ENCODE results near the gene THUMPD3. TPM values are rescaled to one million over a fixed set of nuclear protein-coding genes. Genes with fewer than 3 reads are reported as not detected.

Gene THUMPD3
- total RNA-seq (2021; fragmentation: NEBNext Ultra II Directional; extraction: Animal tissue kit (Norgen Biotek cat#: 25700)): 10 to 100 TPM; 46.3 to 59.2 (median 51.9) TPM
- long read RNA-seq, transcript THUMPD3-201 (10 exons, 3,961 nt): minor isoform, 6 of 39 reads
- long read RNA-seq, transcript THUMPD3-206 (10 exons, 2,877 nt): major isoform, 8 of 39 reads
- long read RNA-seq, partial matches to known transcripts: 9 of 39 reads
- long read RNA-seq, other reads (novel, unspliced or antisense): 14 of 39 reads

GRCh38 chr3:9362731-9363530 is at the start of gene THUMPD3:
THUMPD3 (plus strand) TSS chr3:9363054; CDS start chr3:9365069, 2,015 bp downstream.
- TF ChIP-seq, protein P1, sequence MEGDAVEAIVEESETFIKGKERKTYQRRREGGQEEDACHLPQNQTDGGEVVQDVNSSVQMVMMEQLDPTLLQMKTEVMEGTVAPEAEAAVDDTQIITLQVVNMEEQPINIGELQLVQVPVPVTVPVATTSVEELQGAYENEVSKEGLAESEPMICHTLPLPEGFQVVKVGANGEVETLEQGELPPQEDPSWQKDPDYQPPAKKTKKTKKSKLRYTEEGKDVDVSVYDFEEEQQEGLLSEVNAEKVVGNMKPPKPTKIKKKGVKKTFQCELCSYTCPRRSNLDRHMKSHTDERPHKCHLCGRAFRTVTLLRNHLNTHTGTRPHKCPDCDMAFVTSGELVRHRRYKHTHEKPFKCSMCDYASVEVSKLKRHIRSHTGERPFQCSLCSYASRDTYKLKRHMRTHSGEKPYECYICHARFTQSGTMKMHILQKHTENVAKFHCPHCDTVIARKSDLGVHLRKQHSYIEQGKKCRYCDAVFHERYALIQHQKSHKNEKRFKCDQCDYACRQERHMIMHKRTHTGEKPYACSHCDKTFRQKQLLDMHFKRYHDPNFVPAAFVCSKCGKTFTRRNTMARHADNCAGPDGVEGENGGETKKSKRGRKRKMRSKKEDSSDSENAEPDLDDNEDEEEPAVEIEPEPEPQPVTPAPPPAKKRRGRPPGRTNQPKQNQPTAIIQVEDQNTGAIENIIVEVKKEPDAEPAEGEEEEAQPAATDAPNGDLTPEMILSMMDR (IDR thresholded peaks at IDR 0.05): 0 out of 2 replicates have a peak, but pooled peaks have one; percentile 6
- Mint-ChIP-seq H3K9me3 (no peaks in the 10 kb centered on the region), H3K27ac (peak within 1 kb of the TSS; percentile 100), H3K36me3 (ENCODE audit: low read depth) (peaks cover 19% of the 10 kb centered on the region), H3K4me3 (peak within 1 kb of the TSS; percentile 98), H3K27me3 (ENCODE audit: insufficient read depth) (no peaks in the 10 kb centered on the region), H3K4me1 (ENCODE audit: low read depth) (peaks cover 17% of the 10 kb centered on the region)
- DNase-seq: peak; percentile 86

GRCh38 chr3:9314796-9315195 is 48.1 kb upstream of the THUMPD3 start:
- H3K4me1 Mint-ChIP-seq (ENCODE audit: low read depth): peaks cover 20% of the 10 kb centered on the region
- H3K27me3 Mint-ChIP-seq (ENCODE audit: insufficient read depth): no peaks in the 10 kb centered on the region; the same call in none of the 2 replicates
- H3K4me3 Mint-ChIP-seq: no peak overlapping the region
- no peak overlapping the region for H3K27ac Mint-ChIP-seq
- TF ChIP-seq, protein P1 (IDR thresholded peaks at IDR 0.05): no peak
- no peaks in the 10 kb centered on the region for H3K9me3 Mint-ChIP-seq
- DNase-seq: no peak
- no peaks in the 10 kb centered on the region for H3K36me3 Mint-ChIP-seq (ENCODE audit: low read depth)

DNA sequence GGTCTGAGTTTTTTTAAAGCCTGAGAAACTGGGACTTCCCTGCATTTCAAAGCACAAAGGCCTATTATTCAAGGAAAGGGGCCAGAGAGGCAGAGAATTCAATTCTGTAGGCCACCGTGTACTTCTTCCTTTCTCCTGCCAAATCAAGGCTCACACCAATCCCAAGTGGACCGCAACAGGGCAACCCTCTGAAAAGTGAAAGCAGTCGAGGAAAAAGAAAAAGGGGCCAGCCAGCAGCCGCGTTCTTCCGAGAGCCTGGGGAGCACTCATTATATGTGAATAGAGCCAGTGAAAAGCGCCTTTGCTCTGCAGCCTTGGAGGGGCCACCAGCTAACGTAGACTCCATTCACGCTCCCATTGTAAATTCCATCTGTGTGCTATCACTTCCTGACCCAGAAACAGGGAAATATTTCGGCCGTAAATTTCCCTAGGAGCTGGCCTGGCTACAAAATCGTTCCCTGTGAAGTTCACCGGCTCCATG is 45.9 kb upstream of the THUMPD3 start:
- Mint-ChIP-seq H3K4me3 (peak overlapping the region; percentile 86), H3K9me3 (no peaks in the 10 kb centered on the region), H3K27ac (peak overlapping the region; percentile 95), H3K4me1 (ENCODE audit: low read depth) (peaks cover 20% of the 10 kb centered on the region), H3K36me3 (ENCODE audit: low read depth) (no peaks in the 10 kb centered on the region), H3K27me3 (ENCODE audit: insufficient read depth) (peaks cover 1% of the 10 kb centered on the region)
- peak; percentile 47 for DNase-seq
- TF ChIP-seq, protein P1 (IDR thresholded peaks at IDR 0.05): no peak

GRCh38 chr3:9322780-9323179 is 40.1 kb upstream of the THUMPD3 start:
- Mint-ChIP-seq H3K27me3 (ENCODE audit: insufficient read depth) (peaks cover 1% of the 10 kb centered on the region), H3K36me3 (ENCODE audit: low read depth) (peaks cover 10% of the 10 kb centered on the region), H3K9me3 (peaks cover 8% of the 10 kb centered on the region), H3K4me1 (ENCODE audit: low read depth) (peaks cover 8% of the 10 kb centered on the region), H3K27ac (no peak overlapping the region), H3K4me3 (no peak overlapping the region)
- no peak for DNase-seq
- TF ChIP-seq, protein P1 (IDR thresholded peaks at IDR 0.05): no peak

DNA sequence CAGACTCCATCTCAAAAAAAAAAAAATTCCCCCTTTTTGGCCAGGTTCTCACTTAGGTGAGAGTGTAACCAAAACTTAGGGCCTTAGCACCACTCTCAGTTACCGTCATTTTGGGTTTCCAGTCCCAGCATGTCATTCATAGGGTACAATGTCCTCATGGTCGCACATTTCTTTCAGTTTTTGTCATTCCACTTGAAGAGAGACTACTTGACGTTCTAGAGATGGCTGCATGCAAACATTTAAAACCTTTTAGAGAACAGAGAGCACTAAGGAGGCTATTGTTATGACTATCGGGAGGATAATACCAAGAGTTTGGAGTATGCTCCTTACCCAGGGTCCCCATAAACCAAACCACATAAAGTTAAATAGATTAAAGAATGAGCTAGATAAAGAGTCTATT is 37.9 kb upstream of the THUMPD3 start:
- peaks cover 24% of the 10 kb centered on the region for H3K9me3 Mint-ChIP-seq
- H3K4me1 Mint-ChIP-seq (ENCODE audit: low read depth): no peaks in the 10 kb centered on the region

More for the DNA sequence above, 37.9 kb upstream of the THUMPD3 start:
- H3K27me3 Mint-ChIP-seq (ENCODE audit: insufficient read depth): peaks cover 6% of the 10 kb centered on the region
- H3K4me3 Mint-ChIP-seq: no peak overlapping the region
- H3K27ac Mint-ChIP-seq: no peak overlapping the region
- H3K36me3 Mint-ChIP-seq (ENCODE audit: low read depth): peaks cover 31% of the 10 kb centered on the region
- TF ChIP-seq, protein P1 (IDR thresholded peaks at IDR 0.05): no peak
- no peak for DNase-seq
